ENCODE measurements around the gene ASCL1.

- TF ChIP-seq CTCF (IDR thresholded peaks at IDR 0.05): no peak
- no peak for TF ChIP-seq EP300 (IDR thresholded peaks at IDR 0.05)
- TF ChIP-seq POLR2A (IDR thresholded peaks at IDR 0.05): no peak
These were observed 13.8 kb downstream of the ASCL1 start for GRCh38 chr12:102971227-102971626.

Data from ovary (tissue), 3 donors.